ENCODE results near the gene ZFYVE26. TPM values are rescaled to one million over a fixed set of nuclear protein-coding genes. Genes with fewer than 3 reads are reported as not detected.

ZFYVE26 gene
- total RNA-seq, 1 donor from 2014 or later: 33.4 TPM

- DNase-seq (ENCODE audit: extremely low spot score, unreplicated experiment): no peak
- Mint-ChIP-seq H3K36me3 (ENCODE audit: unreplicated experiment) (peaks cover 68% of the 10 kb centered on the region), H3K4me1 (ENCODE audit: unreplicated experiment) (no peaks in the 10 kb centered on the region), H3K27ac (ENCODE audit: unreplicated experiment) (no peak overlapping the region), H3K4me3 (ENCODE audit: unreplicated experiment) (no peak overlapping the region), H3K9me3 (ENCODE audit: unreplicated experiment) (no peaks in the 10 kb centered on the region), H3K27me3 (ENCODE audit: unreplicated experiment) (no peaks in the 10 kb centered on the region)
- TF ChIP-seq, protein P1, sequence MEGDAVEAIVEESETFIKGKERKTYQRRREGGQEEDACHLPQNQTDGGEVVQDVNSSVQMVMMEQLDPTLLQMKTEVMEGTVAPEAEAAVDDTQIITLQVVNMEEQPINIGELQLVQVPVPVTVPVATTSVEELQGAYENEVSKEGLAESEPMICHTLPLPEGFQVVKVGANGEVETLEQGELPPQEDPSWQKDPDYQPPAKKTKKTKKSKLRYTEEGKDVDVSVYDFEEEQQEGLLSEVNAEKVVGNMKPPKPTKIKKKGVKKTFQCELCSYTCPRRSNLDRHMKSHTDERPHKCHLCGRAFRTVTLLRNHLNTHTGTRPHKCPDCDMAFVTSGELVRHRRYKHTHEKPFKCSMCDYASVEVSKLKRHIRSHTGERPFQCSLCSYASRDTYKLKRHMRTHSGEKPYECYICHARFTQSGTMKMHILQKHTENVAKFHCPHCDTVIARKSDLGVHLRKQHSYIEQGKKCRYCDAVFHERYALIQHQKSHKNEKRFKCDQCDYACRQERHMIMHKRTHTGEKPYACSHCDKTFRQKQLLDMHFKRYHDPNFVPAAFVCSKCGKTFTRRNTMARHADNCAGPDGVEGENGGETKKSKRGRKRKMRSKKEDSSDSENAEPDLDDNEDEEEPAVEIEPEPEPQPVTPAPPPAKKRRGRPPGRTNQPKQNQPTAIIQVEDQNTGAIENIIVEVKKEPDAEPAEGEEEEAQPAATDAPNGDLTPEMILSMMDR (IDR thresholded peaks at IDR 0.05): no peak
Observed at GRCh38 chr14:67756496-67756895, 59.9 kb downstream of the ZFYVE26 start.

DNA sequence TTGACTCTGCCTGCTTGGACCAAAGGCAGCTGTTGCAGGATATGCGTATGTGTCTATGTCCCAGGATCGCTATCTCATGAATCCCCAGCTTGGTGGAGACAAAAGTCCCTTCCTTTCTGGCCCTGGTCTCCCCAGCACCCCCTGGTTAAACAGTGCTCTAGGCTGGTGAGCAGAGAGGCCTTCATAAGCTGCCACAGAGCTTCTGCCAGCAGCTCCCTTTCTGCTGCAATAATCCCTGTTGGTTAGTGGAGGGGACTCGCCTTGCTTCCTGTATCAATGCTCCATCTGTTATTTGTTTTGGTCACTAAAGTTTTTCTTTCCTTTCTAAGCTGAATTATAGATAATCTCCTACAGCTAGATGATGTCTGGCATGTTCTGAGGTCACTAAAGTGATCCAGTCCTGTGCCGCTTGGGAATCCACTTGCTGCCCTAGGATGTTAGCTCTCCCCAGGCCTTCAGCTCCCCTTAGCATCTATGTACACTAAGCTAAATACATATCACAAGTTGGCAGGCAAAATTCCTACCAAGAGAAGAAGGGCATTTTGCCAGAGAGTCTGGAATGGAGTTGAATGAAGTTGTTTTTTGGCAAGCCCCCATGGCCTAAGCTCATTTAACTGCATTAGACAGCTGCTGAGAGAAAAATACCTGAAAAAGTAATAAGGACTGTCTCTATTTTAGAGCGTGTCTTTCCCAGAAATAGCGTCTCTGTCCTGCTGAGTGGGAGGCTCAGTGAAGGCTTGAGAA, 66.9 kb downstream of the ZFYVE26 start:
- Mint-ChIP-seq H3K27ac (ENCODE audit: unreplicated experiment) (no peak overlapping the region), H3K27me3 (ENCODE audit: unreplicated experiment) (no peaks in the 10 kb centered on the region), H3K36me3 (ENCODE audit: unreplicated experiment) (peaks cover 77% of the 10 kb centered on the region), H3K9me3 (ENCODE audit: unreplicated experiment) (no peaks in the 10 kb centered on the region), H3K4me1 (ENCODE audit: unreplicated experiment) (no peaks in the 10 kb centered on the region), H3K4me3 (ENCODE audit: unreplicated experiment) (no peak overlapping the region)
- DNase-seq (ENCODE audit: extremely low spot score, unreplicated experiment): no peak
- TF ChIP-seq, protein P1 (IDR thresholded peaks at IDR 0.05): no peak

- no peak for DNase-seq (ENCODE audit: extremely low spot score, unreplicated experiment)
- no peak overlapping the region for H3K4me3 Mint-ChIP-seq (ENCODE audit: unreplicated experiment)
- peaks cover 65% of the 10 kb centered on the region for H3K36me3 Mint-ChIP-seq (ENCODE audit: unreplicated experiment)
- no peak overlapping the region for H3K27ac Mint-ChIP-seq (ENCODE audit: unreplicated experiment)
- TF ChIP-seq, protein P1 (IDR thresholded peaks at IDR 0.05): no peak
- no peaks in the 10 kb centered on the region for H3K9me3 Mint-ChIP-seq (ENCODE audit: unreplicated experiment)
- peaks cover 3% of the 10 kb centered on the region for H3K27me3 Mint-ChIP-seq (ENCODE audit: unreplicated experiment)
- H3K4me1 Mint-ChIP-seq (ENCODE audit: unreplicated experiment): no peaks in the 10 kb centered on the region
Observed at GRCh38 chr14:67748312-67748711, 68.1 kb downstream of the ZFYVE26 start.

DNA sequence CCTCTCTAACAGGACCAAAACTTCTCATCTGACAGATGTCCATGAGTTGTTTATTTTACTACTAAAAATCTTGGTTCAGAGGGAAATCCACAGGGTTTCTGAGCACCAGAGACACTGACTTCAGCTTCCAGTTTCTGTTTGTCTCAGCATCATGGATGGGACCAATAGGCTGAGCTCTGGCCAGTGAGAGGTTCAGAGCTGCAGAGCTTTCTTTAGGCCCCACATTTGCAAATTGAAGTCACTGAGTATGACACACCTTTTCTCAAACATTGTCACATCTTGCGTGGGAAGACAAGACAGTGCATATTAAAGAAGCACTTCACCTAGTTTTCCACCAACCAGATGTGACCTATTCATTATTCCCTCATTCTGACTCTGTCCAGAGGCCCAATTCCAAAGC, 69.5 kb downstream of the ZFYVE26 start:
- no peaks in the 10 kb centered on the region for H3K9me3 Mint-ChIP-seq (ENCODE audit: unreplicated experiment)
- peaks cover 7% of the 10 kb centered on the region for H3K27me3 Mint-ChIP-seq (ENCODE audit: unreplicated experiment)
- H3K4me1 Mint-ChIP-seq (ENCODE audit: unreplicated experiment): no peaks in the 10 kb centered on the region
- no peak for DNase-seq (ENCODE audit: extremely low spot score, unreplicated experiment)
- peaks cover 52% of the 10 kb centered on the region for H3K36me3 Mint-ChIP-seq (ENCODE audit: unreplicated experiment)
- TF ChIP-seq, protein P1 (IDR thresholded peaks at IDR 0.05): no peak
- no peak overlapping the region for H3K27ac Mint-ChIP-seq (ENCODE audit: unreplicated experiment)
- no peak overlapping the region for H3K4me3 Mint-ChIP-seq (ENCODE audit: unreplicated experiment)

DNA sequence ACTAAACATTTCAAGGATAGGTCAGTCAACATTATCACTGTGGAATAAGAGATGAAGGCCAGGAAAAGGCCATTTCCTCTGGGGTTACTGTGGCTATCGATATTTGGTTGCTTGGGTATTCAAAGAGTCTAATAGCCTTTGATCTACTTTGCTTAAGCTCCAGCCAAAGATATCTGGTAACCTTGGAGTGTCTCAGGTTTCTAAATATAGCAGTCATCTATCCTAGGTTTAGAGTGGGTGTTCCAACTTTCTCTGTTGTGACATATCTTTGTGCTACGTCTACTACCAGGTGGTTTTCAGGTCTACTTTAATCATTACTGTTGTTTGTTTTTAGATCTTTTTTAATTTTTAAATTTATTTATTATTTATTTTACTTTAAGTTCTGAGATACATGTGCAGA, 72.3 kb downstream of the ZFYVE26 start:
- H3K4me1 Mint-ChIP-seq (ENCODE audit: unreplicated experiment): peaks cover 6% of the 10 kb centered on the region
- no peaks in the 10 kb centered on the region for H3K9me3 Mint-ChIP-seq (ENCODE audit: unreplicated experiment)
- H3K36me3 Mint-ChIP-seq (ENCODE audit: unreplicated experiment): peaks cover 30% of the 10 kb centered on the region
- TF ChIP-seq, protein P1 (IDR thresholded peaks at IDR 0.05): no peak
- H3K27ac Mint-ChIP-seq (ENCODE audit: unreplicated experiment): no peak overlapping the region
- no peak overlapping the region for H3K4me3 Mint-ChIP-seq (ENCODE audit: unreplicated experiment)
- H3K27me3 Mint-ChIP-seq (ENCODE audit: unreplicated experiment): peaks cover 13% of the 10 kb centered on the region
- DNase-seq (ENCODE audit: extremely low spot score, unreplicated experiment): no peak
